ENCODE measurements around the gene NRL.
A peak's percentile ranks its signal among the peaks of the same experiment; 100 is the strongest.

Gene NRL

DNA sequence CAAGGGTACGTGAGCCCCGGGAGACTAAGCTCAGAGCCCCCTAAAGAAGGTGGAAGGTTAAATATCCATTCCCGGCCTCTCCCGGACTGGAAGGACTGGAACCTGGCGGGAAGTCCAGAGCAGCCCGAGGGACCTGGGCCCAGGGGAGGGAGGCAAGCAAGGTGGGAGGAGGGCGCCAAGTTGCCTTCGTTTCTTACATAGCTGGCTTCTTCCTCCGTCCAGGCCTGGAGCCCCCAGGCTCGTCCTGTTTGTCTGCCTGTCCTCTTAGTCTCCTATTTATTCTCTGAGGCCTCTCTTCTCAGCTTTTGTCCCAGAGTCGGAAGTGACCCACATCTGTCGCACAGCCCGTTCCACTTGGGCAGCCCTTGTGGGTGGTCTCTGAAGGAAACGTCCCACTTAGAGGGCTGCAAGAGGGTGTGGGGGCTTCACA, 19.9 kb downstream of the NRL start:
- no peaks in the 10 kb centered on the region for H3K27me3 ChIP-seq (replicated peaks; ENCODE audit: control insufficient read depth, insufficient read depth, low read length)
- no peak for DNase-seq (ENCODE audit: low read depth)

DNA sequence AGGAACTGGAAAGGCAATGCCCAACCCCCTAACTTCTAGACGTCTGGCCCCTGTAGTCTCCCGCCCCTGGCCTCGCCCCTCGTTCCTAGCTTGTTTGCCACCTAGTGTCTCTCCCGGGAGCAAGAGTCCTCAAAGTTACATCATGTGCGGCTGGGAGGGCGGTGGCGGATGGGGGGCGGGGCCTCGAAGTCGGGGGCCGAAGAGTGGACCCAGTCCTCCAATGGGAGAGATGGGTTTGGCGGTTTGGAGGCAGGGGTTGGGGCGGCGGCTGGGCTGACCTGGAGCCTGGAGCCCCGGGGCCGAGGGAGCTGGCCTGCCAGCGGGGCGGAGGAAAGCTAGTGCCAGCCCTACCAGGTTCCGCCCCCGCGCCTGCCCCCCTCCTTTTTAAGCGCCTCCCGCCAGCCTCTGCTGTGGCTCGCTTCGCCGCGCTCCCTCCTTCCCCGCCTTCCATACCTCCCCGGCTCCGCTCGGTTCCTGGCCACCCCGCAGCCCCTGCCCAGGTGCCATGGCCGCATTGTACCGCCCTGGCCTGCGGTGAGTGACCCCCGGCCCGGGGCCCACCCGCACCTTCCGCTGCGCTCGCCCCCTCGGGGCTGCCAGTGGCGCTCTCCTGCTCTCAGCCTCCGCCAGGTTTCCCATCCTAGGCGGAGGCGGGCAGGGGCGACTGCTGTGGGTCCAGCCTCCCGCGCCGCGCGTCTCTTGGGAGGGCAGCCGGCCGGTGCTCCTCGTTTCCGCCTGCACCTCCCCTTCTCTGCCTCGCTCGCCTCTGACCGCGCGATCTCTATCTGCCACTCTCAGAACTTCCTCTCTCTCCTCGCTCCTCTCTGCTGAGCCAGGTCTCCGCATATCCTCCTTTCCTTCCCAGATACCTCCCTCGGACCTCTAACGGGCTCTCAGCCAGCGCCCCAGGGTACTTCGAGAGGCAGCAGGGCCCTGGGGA, 20.6 kb downstream of the NRL start, which contains the start of gene PCK2:
TSS of gene PCK2 (plus strand) at position 411 of the 940 bp plus-strand sequence. CDS start at position 506, 95 bp downstream.
- H3K27me3 ChIP-seq (replicated peaks; ENCODE audit: control insufficient read depth, insufficient read depth, low read length), result no peaks in the 10 kb centered on the region
- peak within 1 kb of the TSS; percentile 94 for H3K9ac ChIP-seq (ENCODE audit: low read length)
- no peaks in the 10 kb centered on the region for H3K9me3 ChIP-seq (ENCODE audit: control insufficient read depth, low read length)
- peak within 1 kb of the TSS; percentile 91 for H3K4me3 ChIP-seq (ENCODE audit: low read length)
- peak; percentile 96 for DNase-seq (ENCODE audit: low read depth)
- H3K36me3 ChIP-seq (ENCODE audit: control insufficient read depth, insufficient read depth, low read length, severe bottlenecking), result peaks cover 13% of the 10 kb centered on the region
- H3K4me1 ChIP-seq (ENCODE audit: control insufficient read depth, insufficient read depth, low read length), result peaks cover 28% of the 10 kb centered on the region

More for the DNA sequence above, 19.9 kb downstream of the NRL start:
- H3K4me3 ChIP-seq (ENCODE audit: low read length), result peak overlapping the region; percentile 91
- peaks cover 20% of the 10 kb centered on the region for H3K36me3 ChIP-seq (ENCODE audit: control insufficient read depth, insufficient read depth, low read length, severe bottlenecking)
- no peaks in the 10 kb centered on the region for H3K9me3 ChIP-seq (ENCODE audit: control insufficient read depth, low read length)
- H3K4me1 ChIP-seq (ENCODE audit: control insufficient read depth, insufficient read depth, low read length), result peaks cover 28% of the 10 kb centered on the region
- peak overlapping the region; percentile 94 for H3K9ac ChIP-seq (ENCODE audit: low read length)

DNA sequence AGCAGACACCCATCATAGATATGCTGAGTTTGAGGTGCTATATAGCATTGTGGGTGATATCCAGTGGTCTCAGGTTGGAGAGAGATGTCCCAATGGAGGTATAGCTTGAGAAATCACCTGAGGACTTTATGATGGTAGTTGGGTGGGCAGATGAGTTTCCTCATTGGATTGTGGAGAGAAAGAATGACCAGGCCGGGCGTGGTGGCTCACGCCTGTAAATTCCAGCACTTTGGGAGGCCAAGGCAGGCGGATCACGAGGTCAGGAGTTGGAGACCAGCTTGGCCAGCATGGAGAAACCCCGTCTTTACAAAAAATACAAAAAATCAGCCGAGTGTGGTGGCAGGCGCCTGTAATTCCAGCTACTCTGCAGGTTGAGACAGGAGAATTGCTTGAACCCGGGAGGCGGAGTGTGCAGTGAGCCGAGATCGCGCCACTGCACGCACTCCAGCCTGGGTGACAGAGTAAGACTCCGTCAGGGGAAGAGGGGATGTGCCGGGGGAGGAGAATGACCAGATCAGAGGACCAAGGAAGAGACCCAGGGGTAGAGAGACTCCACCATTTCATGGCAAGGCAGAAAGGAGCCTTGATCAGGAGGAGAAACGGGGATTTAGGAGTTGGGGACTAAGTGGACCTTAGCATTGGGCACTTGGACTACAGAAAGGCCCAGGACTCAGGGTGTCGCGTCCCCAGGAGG, 21.4 kb downstream of the NRL start:
- Histone ChIP-seq H3K4me1 (ENCODE audit: control insufficient read depth, insufficient read depth, low read length) (peaks cover 28% of the 10 kb centered on the region), H3K27me3 (replicated peaks; ENCODE audit: control insufficient read depth, insufficient read depth, low read length) (no peaks in the 10 kb centered on the region), H3K9ac (ENCODE audit: low read length) (peak overlapping the region; percentile 44), H3K9me3 (ENCODE audit: control insufficient read depth, low read length) (no peaks in the 10 kb centered on the region), H3K36me3 (ENCODE audit: control insufficient read depth, insufficient read depth, low read length, severe bottlenecking) (peaks cover 5% of the 10 kb centered on the region), H3K4me3 (ENCODE audit: low read length) (peak overlapping the region; percentile 46)
- no peak for DNase-seq (ENCODE audit: low read depth)

DNA sequence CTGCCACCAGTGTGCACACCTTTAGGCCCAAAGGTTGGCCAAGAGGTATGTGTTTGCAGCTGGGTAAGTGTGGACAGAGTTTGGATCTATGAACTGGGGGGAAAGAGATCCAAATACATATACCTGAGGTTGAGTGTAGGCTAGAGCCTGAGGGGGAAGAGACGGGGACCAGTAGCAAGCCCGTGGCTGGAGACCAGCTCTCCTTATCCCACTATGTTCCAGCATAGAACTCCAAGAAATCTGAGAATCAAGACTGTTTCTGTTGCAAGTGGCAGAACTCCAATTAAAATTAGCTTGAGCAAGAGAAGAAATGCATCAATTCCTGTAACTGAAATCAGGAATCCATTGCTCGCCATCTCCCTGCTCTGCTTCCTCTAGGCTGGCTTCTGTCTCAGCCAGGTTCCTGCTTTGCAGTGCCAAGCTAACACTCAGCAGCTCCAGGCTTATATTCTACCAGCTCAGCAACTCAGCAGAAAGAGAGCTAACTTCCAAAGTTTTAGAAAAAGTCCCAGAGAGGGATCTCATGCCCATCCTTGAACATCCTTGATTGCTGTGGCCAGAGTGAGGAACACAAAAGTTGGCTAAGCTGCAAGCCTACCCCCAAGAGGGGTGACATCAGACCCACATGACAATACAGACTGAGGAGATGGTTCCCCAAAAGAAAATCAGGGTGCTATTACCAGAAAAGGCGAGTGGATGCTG, 22.1 kb downstream of the NRL start:
- DNase-seq (ENCODE audit: low read depth), result peak; percentile 13

DNA sequence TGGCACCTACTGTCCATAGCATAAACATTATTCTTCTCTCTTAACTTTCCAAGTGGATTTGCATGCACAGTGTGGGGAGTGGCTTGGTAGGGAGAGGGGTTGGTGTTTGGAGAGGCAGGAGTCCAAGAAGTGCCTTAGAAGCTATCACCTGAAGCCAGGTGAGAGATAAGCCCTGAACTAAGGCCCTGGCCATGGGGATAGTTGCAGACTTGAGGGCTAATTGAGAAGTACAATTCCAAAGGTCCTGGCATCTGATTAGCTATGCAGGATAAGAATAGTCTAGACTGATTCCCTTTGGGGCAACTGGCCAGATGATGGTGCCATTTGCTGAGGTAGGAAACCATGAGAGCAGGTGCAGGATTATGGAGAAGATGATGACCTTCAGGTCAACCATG, 22.6 kb downstream of the NRL start:
- DNase-seq (ENCODE audit: low read depth), result no peak
- Histone ChIP-seq H3K4me3 (ENCODE audit: low read length) (no peak overlapping the region), H3K4me1 (ENCODE audit: control insufficient read depth, insufficient read depth, low read length) (peaks cover 28% of the 10 kb centered on the region)

More for the DNA sequence above, 22.1 kb downstream of the NRL start:
- H3K4me3 ChIP-seq (ENCODE audit: low read length), result no peak overlapping the region
- no peaks in the 10 kb centered on the region for H3K9me3 ChIP-seq (ENCODE audit: control insufficient read depth, low read length)
- H3K9ac ChIP-seq (ENCODE audit: low read length), result no peak overlapping the region
- H3K36me3 ChIP-seq (ENCODE audit: control insufficient read depth, insufficient read depth, low read length, severe bottlenecking), result no peaks in the 10 kb centered on the region
- peaks cover 28% of the 10 kb centered on the region for H3K4me1 ChIP-seq (ENCODE audit: control insufficient read depth, insufficient read depth, low read length)
- no peaks in the 10 kb centered on the region for H3K27me3 ChIP-seq (replicated peaks; ENCODE audit: control insufficient read depth, insufficient read depth, low read length)

DNA sequence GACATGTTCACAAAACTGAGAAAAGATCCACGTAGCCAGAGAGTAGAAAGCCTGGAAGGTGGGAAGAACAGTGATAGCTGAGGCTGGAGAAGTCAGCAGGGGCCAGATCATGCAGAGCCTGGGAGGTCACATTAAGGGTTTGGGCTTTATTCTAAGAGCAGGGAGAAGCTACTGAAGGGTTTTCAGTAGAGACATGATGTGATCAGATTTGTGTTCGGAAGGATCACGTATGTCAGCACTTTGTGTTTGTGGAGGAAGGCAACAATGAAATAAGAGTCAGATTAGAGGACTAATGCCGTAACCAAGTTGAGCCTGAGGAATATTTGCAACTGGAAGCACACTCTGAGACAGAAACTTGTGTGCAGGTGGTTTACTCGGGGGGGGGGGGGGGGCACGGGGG, 24.9 kb downstream of the NRL start:
- H3K4me3 ChIP-seq (ENCODE audit: low read length), result no peak overlapping the region
- H3K4me1 ChIP-seq (ENCODE audit: control insufficient read depth, insufficient read depth, low read length), result peaks cover 19% of the 10 kb centered on the region
- DNase-seq (ENCODE audit: low read depth), result no peak
- no peaks in the 10 kb centered on the region for H3K36me3 ChIP-seq (ENCODE audit: control insufficient read depth, insufficient read depth, low read length, severe bottlenecking)
- no peaks in the 10 kb centered on the region for H3K9me3 ChIP-seq (ENCODE audit: control insufficient read depth, low read length)
- peaks cover 6% of the 10 kb centered on the region for H3K27me3 ChIP-seq (replicated peaks; ENCODE audit: control insufficient read depth, insufficient read depth, low read length)
- no peak overlapping the region for H3K9ac ChIP-seq (ENCODE audit: low read length)

More for the DNA sequence above, 22.6 kb downstream of the NRL start:
- Histone ChIP-seq H3K9ac (ENCODE audit: low read length) (no peak overlapping the region), H3K36me3 (ENCODE audit: control insufficient read depth, insufficient read depth, low read length, severe bottlenecking) (no peaks in the 10 kb centered on the region), H3K9me3 (ENCODE audit: control insufficient read depth, low read length) (no peaks in the 10 kb centered on the region), H3K27me3 (replicated peaks; ENCODE audit: control insufficient read depth, insufficient read depth, low read length) (no peaks in the 10 kb centered on the region)

GRCh38 chr14:24088095-24088494, 26.7 kb downstream of the NRL start:
- no peaks in the 10 kb centered on the region for H3K9me3 ChIP-seq (ENCODE audit: control insufficient read depth, low read length)
- no peak overlapping the region for H3K4me3 ChIP-seq (ENCODE audit: low read length)
- peaks cover 11% of the 10 kb centered on the region for H3K4me1 ChIP-seq (ENCODE audit: control insufficient read depth, insufficient read depth, low read length)
- H3K36me3 ChIP-seq (ENCODE audit: control insufficient read depth, insufficient read depth, low read length, severe bottlenecking), result no peaks in the 10 kb centered on the region
- no peak for DNase-seq (ENCODE audit: low read depth)
- H3K27me3 ChIP-seq (replicated peaks; ENCODE audit: control insufficient read depth, insufficient read depth, low read length), result peaks cover 14% of the 10 kb centered on the region
- H3K9ac ChIP-seq (ENCODE audit: low read length), result no peak overlapping the region

DNA sequence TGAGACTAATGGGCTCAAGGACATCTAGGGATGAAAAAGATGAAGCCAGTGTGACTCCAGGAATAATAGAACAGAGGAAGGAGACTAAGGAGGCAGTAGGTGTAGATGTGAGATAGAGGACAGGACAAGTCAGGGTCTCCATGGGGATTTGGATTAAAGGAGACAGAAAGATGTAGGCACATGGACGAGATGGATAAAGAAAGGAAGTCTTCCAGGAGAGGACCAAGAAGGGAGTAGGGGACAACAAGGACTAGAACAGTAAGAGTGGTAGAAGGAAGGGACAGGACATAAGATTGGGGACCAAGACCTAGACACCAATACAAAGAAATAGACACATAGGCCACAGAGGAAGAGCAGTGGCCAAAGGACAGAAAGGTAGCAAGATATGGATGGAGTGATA, 27.7 kb downstream of the NRL start:
- H3K36me3 ChIP-seq (ENCODE audit: control insufficient read depth, insufficient read depth, low read length, severe bottlenecking), result no peaks in the 10 kb centered on the region
- H3K4me1 ChIP-seq (ENCODE audit: control insufficient read depth, insufficient read depth, low read length), result peaks cover under 1% of the 10 kb centered on the region
- DNase-seq (ENCODE audit: low read depth), result no peak
- peaks cover 25% of the 10 kb centered on the region for H3K27me3 ChIP-seq (replicated peaks; ENCODE audit: control insufficient read depth, insufficient read depth, low read length)
- no peak overlapping the region for H3K4me3 ChIP-seq (ENCODE audit: low read length)
- no peak overlapping the region for H3K9ac ChIP-seq (ENCODE audit: low read length)
- H3K9me3 ChIP-seq (ENCODE audit: control insufficient read depth, low read length), result no peaks in the 10 kb centered on the region

DNA sequence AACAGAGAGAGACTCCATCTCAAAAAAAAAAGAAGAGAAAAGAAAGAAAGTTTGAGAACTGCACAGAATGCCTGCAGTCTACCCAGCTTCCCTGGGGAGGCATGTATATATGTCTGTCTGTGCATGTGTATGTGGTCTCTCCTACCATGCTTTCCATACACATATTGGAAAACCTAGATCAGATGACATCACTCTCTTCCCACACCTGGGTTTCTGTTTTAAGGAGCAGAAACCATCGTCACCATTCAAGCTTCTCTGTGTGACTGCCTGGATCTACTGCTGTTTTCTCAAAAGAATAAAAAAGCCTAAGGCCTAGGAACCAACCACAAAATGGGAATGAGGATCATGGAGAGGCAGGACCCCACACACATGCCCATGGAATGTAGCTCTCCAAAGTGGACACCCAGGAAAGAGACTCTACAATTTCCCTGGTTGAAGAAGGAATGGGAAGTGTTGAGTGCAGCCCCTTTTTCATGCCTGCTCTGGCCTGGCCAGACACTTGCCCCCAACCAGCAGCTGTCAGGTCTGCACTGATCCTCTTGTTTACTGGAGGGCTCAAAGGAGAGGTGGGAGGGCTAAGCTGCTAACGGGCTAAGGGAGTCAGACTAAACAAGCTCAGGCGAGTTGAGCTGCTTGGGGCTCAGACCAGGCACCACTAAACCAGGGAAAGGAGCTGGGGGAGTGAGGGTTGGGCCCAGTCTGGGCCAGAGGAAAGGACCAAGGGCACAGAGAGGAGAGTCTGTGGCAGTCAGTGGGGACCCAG, 28.4 kb downstream of the NRL start:
- H3K27me3 ChIP-seq (replicated peaks; ENCODE audit: control insufficient read depth, insufficient read depth, low read length), result peaks cover 28% of the 10 kb centered on the region

DNA sequence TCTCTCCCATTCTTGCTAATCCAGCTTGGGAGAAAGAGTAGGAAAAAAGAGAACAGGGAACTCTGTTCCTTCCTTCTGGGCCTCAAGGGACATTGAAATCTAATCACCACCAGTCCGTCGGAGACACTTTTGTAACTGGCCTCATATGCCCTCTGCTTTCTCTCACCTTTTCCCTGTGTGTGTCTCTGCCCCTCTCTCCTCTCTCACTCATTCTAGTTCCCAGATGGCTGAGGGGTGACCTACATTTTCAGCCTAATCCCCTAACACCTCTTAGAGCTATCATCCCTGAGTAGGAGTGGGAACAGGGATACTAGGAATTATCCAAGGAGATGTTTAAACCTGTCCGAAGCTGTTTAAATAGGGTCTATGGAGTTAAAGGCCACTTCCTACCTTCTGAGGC, 29.5 kb downstream of the NRL start:
- no peak for DNase-seq (ENCODE audit: low read depth)
- Histone ChIP-seq H3K4me1 (ENCODE audit: control insufficient read depth, insufficient read depth, low read length) (peaks cover 8% of the 10 kb centered on the region), H3K9ac (ENCODE audit: low read length) (no peak overlapping the region), H3K4me3 (ENCODE audit: low read length) (no peak overlapping the region), H3K36me3 (ENCODE audit: control insufficient read depth, insufficient read depth, low read length, severe bottlenecking) (no peaks in the 10 kb centered on the region), H3K27me3 (replicated peaks; ENCODE audit: control insufficient read depth, insufficient read depth, low read length) (peaks cover 34% of the 10 kb centered on the region), H3K9me3 (ENCODE audit: control insufficient read depth, low read length) (no peaks in the 10 kb centered on the region)

More for the DNA sequence above, 28.4 kb downstream of the NRL start:
- no peak for DNase-seq (ENCODE audit: low read depth)
- Histone ChIP-seq H3K4me3 (ENCODE audit: low read length) (no peak overlapping the region), H3K36me3 (ENCODE audit: control insufficient read depth, insufficient read depth, low read length, severe bottlenecking) (no peaks in the 10 kb centered on the region), H3K9ac (ENCODE audit: low read length) (no peak overlapping the region), H3K4me1 (ENCODE audit: control insufficient read depth, insufficient read depth, low read length) (no peaks in the 10 kb centered on the region), H3K9me3 (ENCODE audit: control insufficient read depth, low read length) (no peaks in the 10 kb centered on the region)

Measured in adipocyte (in vitro differentiated cells).